ENCODE results near the gene WDR55. TPM values are rescaled to one million over a fixed set of nuclear protein-coding genes. Genes with fewer than 3 reads are reported as not detected.

Gene WDR55
- polyA plus RNA-seq, 2 of the 4 experiments (the other 2 are of a cell fraction) = 23.3 to 36.2 TPM

DNA sequence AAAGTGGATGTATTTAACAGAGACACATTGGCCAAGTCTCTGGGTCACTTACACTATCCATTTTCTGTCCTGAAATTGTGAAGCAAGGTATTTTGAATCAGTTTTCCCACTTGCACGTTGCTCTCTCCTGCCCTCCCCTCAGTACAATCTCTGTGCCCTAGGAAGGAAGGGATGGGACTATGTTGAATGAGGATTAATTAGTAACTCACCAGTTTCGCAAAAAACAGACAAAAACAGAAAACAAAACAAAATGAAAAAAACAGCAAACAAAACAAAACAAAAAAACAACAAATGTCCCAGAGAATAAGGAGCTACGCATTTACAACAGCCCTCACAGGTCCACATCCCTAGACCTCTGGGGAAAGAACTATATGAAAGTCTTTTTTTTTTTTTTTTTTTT, 30.6 kb upstream of the WDR55 start:
- no peak overlapping the region for H3K4me3 ChIP-seq
- H3K9me3 ChIP-seq = no peaks in the 10 kb centered on the region
- H3K4me2 ChIP-seq = peak overlapping the region; percentile 58; the same call in 1 of the 3 replicates
- ChIA-PET CTCF (interaction anchor here (1.1 to 3.9 kb wide), 5 partner anchors 11 to 268 kb away, joined by 4 to 21 read pairs (median 6); partner anchors contain the start of gene EIF4EBP3), POLR2A (interaction anchor here (0.7 to 2.7 kb wide), 2 partner anchors 13 to 86 kb away, joined by 3 to 13 read pairs; partner anchors contain the start of genes EIF4EBP3, IK and NDUFA2)
- peaks cover 39% of the 10 kb centered on the region for H3K4me1 ChIP-seq
- ATAC-seq (no peak), FAIRE-seq (no peak), DNase-seq (ENCODE audit: low read depth in 1 of 2, low spot score in 1 of 2) (no peak)
- peak overlapping the region; percentile 45 to 83; a peak in 4 of 6 replicates for H3K27ac ChIP-seq
- WGBS (ENCODE audit: missing lambda C conversion rate) = 41% methylated on average over 3 of the region's 3 CpGs
- TF ChIP-seq SMC3 (IDR thresholded peaks at IDR 0.05) (no peak), ZFP36 (IDR thresholded peaks at IDR 0.05; ENCODE audit: borderline replicate concordance, partially characterized antibody) (no peak), NFE2L2 (conservative IDR thresholded peaks at IDR 0.05; ENCODE audit: low read length) (no peak), NR3C1 (IDR thresholded peaks at IDR 0.05) (no peak), KDM1A (IDR thresholded peaks at IDR 0.05; ENCODE audit: low read depth) (no peak), FOSL2 (IDR thresholded peaks at IDR 0.05) (no peak), FOSL2 (CRISPR knock-in tag; IDR thresholded peaks at IDR 0.05) (no peak), CBX2 (IDR thresholded peaks at IDR 0.05; ENCODE audit: borderline replicate concordance, low read depth) (no peak), EP300 (IDR thresholded peaks at IDR 0.05) (no peak), MYC (IDR thresholded peaks at IDR 0.05; ENCODE audit: borderline replicate concordance, low read length) (no peak), CEBPB (IDR thresholded peaks at IDR 0.05) (no peak)

DNA sequence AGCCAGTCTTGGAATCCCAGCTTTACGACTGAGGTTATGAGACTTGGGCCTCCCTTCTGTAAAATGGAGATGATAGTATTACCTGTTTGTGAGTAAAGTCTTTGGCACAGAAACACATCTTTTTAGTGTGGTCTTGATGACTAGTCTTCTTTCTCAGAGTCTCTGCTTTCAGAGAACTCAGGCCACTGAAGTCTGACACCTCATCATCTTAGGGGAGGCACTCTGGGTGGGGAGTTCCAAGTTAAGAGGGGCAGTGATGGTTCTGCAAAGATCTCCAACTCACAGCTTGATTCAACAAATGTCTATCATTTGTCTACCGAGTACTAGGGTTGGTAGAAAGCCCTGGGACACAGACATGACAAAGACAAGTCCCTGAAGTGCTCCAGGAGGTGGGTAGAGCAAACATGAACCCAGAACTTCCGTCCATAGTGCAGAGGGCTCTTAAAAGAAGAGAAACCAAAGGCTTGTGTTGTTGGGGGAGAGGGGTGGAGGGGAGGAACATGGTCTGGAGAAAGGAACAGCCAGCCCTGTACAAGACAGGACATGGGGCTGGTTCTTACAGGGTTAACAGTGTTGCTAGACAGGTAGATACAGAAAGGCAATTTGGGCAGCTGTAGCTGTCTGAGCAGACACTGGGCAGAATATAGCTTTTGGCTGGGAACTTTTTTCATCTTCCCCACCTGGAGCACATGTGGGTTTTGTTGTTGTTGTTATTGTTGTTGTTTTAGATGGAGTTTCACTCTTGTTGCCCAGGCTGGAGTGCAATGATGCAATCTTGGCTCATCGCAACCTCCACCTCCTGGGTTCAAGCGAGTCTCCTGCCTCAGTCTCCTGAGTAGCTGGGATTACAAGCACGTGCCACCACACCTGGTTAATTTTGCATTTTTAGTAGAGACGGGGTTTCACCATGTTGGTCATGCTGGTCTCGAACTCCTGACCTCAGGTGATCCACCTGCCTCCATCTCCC, 29.1 kb upstream of the WDR55 start:
- CTCF ChIA-PET = interaction anchor here (0.7 to 3.9 kb wide), 12 partner anchors 10 to 396 kb away, joined by 3 to 21 read pairs (median 4); partner anchors contain the start of gene EIF4EBP3
- TF ChIP-seq PHF8 (IDR thresholded peaks at IDR 0.05; ENCODE audit: borderline replicate concordance, low read depth) (no peak), HDAC2 (IDR thresholded peaks at IDR 0.05) (no peak), MYC (IDR thresholded peaks at IDR 0.05; ENCODE audit: borderline replicate concordance, low read length) (no peak), CHD4 (IDR thresholded peaks at IDR 0.05; ENCODE audit: borderline replicate concordance) (no peak), RAD21 (conservative IDR thresholded peaks at IDR 0.05 in 1 of 2, IDR thresholded peaks at IDR 0.05 in 1 of 2) (no peak)
- TF ChIP-seq, protein P1, sequence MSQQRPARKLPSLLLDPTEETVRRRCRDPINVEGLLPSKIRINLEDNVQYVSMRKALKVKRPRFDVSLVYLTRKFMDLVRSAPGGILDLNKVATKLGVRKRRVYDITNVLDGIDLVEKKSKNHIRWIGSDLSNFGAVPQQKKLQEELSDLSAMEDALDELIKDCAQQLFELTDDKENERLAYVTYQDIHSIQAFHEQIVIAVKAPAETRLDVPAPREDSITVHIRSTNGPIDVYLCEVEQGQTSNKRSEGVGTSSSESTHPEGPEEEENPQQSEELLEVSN (IDR thresholded peaks at IDR 0.05; ENCODE audit: borderline replicate concordance, low read depth) = no peak
- TF ChIP-seq, protein P2, sequence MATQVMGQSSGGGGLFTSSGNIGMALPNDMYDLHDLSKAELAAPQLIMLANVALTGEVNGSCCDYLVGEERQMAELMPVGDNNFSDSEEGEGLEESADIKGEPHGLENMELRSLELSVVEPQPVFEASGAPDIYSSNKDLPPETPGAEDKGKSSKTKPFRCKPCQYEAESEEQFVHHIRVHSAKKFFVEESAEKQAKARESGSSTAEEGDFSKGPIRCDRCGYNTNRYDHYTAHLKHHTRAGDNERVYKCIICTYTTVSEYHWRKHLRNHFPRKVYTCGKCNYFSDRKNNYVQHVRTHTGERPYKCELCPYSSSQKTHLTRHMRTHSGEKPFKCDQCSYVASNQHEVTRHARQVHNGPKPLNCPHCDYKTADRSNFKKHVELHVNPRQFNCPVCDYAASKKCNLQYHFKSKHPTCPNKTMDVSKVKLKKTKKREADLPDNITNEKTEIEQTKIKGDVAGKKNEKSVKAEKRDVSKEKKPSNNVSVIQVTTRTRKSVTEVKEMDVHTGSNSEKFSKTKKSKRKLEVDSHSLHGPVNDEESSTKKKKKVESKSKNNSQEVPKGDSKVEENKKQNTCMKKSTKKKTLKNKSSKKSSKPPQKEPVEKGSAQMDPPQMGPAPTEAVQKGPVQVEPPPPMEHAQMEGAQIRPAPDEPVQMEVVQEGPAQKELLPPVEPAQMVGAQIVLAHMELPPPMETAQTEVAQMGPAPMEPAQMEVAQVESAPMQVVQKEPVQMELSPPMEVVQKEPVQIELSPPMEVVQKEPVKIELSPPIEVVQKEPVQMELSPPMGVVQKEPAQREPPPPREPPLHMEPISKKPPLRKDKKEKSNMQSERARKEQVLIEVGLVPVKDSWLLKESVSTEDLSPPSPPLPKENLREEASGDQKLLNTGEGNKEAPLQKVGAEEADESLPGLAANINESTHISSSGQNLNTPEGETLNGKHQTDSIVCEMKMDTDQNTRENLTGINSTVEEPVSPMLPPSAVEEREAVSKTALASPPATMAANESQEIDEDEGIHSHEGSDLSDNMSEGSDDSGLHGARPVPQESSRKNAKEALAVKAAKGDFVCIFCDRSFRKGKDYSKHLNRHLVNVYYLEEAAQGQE (IDR thresholded peaks at IDR 0.05) = no peak
- TF ChIP-seq, protein P3, sequence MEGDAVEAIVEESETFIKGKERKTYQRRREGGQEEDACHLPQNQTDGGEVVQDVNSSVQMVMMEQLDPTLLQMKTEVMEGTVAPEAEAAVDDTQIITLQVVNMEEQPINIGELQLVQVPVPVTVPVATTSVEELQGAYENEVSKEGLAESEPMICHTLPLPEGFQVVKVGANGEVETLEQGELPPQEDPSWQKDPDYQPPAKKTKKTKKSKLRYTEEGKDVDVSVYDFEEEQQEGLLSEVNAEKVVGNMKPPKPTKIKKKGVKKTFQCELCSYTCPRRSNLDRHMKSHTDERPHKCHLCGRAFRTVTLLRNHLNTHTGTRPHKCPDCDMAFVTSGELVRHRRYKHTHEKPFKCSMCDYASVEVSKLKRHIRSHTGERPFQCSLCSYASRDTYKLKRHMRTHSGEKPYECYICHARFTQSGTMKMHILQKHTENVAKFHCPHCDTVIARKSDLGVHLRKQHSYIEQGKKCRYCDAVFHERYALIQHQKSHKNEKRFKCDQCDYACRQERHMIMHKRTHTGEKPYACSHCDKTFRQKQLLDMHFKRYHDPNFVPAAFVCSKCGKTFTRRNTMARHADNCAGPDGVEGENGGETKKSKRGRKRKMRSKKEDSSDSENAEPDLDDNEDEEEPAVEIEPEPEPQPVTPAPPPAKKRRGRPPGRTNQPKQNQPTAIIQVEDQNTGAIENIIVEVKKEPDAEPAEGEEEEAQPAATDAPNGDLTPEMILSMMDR (IDR thresholded peaks at IDR 0.05) = no peak
- DNase-seq (ENCODE audit: low read depth in 1 of 2, low spot score in 1 of 2) (no peak), ATAC-seq (no peak), FAIRE-seq (no peak)
- Histone ChIP-seq H3K4me2 (no peak overlapping the region), H3K9me3 (no peaks in the 10 kb centered on the region), H3K27ac (peak overlapping the region in 1 of 2 experiments; percentile 83; a peak in 2 of 6 replicates), H3K4me1 (peaks cover 42% of the 10 kb centered on the region), H3K4me3 (no peak overlapping the region)
- POLR2A ChIA-PET = interaction anchor here (2.7 kb wide), 1 partner anchor 12 kb away, joined by 13 read pairs; the partner anchor contains the start of genes IK and NDUFA2
- 92% methylated on average over 8 of the region's 8 CpGs for WGBS (ENCODE audit: missing lambda C conversion rate)
